ENCODE results near the gene UBXN6. TPM values are rescaled to one million over a fixed set of nuclear protein-coding genes. Genes with fewer than 3 reads are reported as not detected.

The UBXN6 gene
- total and polyA plus RNA-seq, 2 experiments from 2014 or later: 19.1 to 21.6 TPM

- peaks cover 21% of the 10 kb centered on the region; the same call in 1 of the 2 replicates for H3K36me3 ChIP-seq (ENCODE audit: insufficient read depth)
- H3K27me3 Mint-ChIP-seq (ENCODE audit: insufficient read depth, low read depth, poor library complexity): no peaks in the 10 kb centered on the region
- no peak overlapping the region for H3K4me3 Mint-ChIP-seq
- H3K27ac Mint-ChIP-seq: no peak overlapping the region
- TF ChIP-seq ZNF331 (CRISPR knock-in tag; IDR thresholded peaks at IDR 0.05; ENCODE audit: low read depth) (no peak), EZH2phosphoT487 (IDR thresholded peaks at IDR 0.05; ENCODE audit: unreplicated experiment) (no peak), ZNF114 (CRISPR knock-in tag; IDR thresholded peaks at IDR 0.05) (no peak), CREB1 (CRISPR knock-in tag; IDR thresholded peaks at IDR 0.05; ENCODE audit: low read depth) (no peak), POLR2AphosphoS5 (IDR thresholded peaks at IDR 0.05; ENCODE audit: low read depth) (no peak), STAT1 (IDR thresholded peaks at IDR 0.05; ENCODE audit: unreplicated experiment) (no peak)
- TF ChIP-seq, protein P1, sequence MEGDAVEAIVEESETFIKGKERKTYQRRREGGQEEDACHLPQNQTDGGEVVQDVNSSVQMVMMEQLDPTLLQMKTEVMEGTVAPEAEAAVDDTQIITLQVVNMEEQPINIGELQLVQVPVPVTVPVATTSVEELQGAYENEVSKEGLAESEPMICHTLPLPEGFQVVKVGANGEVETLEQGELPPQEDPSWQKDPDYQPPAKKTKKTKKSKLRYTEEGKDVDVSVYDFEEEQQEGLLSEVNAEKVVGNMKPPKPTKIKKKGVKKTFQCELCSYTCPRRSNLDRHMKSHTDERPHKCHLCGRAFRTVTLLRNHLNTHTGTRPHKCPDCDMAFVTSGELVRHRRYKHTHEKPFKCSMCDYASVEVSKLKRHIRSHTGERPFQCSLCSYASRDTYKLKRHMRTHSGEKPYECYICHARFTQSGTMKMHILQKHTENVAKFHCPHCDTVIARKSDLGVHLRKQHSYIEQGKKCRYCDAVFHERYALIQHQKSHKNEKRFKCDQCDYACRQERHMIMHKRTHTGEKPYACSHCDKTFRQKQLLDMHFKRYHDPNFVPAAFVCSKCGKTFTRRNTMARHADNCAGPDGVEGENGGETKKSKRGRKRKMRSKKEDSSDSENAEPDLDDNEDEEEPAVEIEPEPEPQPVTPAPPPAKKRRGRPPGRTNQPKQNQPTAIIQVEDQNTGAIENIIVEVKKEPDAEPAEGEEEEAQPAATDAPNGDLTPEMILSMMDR (conservative IDR thresholded peaks at IDR 0.05; ENCODE audit: low read depth in 2 of 2): no peak
- TF ChIP-seq, protein P2, sequence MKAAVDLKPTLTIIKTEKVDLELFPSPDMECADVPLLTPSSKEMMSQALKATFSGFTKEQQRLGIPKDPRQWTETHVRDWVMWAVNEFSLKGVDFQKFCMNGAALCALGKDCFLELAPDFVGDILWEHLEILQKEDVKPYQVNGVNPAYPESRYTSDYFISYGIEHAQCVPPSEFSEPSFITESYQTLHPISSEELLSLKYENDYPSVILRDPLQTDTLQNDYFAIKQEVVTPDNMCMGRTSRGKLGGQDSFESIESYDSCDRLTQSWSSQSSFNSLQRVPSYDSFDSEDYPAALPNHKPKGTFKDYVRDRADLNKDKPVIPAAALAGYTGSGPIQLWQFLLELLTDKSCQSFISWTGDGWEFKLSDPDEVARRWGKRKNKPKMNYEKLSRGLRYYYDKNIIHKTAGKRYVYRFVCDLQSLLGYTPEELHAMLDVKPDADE (IDR thresholded peaks at IDR 0.05): no peak
- TF ChIP-seq, protein P3, sequence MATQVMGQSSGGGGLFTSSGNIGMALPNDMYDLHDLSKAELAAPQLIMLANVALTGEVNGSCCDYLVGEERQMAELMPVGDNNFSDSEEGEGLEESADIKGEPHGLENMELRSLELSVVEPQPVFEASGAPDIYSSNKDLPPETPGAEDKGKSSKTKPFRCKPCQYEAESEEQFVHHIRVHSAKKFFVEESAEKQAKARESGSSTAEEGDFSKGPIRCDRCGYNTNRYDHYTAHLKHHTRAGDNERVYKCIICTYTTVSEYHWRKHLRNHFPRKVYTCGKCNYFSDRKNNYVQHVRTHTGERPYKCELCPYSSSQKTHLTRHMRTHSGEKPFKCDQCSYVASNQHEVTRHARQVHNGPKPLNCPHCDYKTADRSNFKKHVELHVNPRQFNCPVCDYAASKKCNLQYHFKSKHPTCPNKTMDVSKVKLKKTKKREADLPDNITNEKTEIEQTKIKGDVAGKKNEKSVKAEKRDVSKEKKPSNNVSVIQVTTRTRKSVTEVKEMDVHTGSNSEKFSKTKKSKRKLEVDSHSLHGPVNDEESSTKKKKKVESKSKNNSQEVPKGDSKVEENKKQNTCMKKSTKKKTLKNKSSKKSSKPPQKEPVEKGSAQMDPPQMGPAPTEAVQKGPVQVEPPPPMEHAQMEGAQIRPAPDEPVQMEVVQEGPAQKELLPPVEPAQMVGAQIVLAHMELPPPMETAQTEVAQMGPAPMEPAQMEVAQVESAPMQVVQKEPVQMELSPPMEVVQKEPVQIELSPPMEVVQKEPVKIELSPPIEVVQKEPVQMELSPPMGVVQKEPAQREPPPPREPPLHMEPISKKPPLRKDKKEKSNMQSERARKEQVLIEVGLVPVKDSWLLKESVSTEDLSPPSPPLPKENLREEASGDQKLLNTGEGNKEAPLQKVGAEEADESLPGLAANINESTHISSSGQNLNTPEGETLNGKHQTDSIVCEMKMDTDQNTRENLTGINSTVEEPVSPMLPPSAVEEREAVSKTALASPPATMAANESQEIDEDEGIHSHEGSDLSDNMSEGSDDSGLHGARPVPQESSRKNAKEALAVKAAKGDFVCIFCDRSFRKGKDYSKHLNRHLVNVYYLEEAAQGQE (IDR thresholded peaks at IDR 0.05; ENCODE audit: unreplicated experiment): no peak
- TF ChIP-seq, protein P4, sequence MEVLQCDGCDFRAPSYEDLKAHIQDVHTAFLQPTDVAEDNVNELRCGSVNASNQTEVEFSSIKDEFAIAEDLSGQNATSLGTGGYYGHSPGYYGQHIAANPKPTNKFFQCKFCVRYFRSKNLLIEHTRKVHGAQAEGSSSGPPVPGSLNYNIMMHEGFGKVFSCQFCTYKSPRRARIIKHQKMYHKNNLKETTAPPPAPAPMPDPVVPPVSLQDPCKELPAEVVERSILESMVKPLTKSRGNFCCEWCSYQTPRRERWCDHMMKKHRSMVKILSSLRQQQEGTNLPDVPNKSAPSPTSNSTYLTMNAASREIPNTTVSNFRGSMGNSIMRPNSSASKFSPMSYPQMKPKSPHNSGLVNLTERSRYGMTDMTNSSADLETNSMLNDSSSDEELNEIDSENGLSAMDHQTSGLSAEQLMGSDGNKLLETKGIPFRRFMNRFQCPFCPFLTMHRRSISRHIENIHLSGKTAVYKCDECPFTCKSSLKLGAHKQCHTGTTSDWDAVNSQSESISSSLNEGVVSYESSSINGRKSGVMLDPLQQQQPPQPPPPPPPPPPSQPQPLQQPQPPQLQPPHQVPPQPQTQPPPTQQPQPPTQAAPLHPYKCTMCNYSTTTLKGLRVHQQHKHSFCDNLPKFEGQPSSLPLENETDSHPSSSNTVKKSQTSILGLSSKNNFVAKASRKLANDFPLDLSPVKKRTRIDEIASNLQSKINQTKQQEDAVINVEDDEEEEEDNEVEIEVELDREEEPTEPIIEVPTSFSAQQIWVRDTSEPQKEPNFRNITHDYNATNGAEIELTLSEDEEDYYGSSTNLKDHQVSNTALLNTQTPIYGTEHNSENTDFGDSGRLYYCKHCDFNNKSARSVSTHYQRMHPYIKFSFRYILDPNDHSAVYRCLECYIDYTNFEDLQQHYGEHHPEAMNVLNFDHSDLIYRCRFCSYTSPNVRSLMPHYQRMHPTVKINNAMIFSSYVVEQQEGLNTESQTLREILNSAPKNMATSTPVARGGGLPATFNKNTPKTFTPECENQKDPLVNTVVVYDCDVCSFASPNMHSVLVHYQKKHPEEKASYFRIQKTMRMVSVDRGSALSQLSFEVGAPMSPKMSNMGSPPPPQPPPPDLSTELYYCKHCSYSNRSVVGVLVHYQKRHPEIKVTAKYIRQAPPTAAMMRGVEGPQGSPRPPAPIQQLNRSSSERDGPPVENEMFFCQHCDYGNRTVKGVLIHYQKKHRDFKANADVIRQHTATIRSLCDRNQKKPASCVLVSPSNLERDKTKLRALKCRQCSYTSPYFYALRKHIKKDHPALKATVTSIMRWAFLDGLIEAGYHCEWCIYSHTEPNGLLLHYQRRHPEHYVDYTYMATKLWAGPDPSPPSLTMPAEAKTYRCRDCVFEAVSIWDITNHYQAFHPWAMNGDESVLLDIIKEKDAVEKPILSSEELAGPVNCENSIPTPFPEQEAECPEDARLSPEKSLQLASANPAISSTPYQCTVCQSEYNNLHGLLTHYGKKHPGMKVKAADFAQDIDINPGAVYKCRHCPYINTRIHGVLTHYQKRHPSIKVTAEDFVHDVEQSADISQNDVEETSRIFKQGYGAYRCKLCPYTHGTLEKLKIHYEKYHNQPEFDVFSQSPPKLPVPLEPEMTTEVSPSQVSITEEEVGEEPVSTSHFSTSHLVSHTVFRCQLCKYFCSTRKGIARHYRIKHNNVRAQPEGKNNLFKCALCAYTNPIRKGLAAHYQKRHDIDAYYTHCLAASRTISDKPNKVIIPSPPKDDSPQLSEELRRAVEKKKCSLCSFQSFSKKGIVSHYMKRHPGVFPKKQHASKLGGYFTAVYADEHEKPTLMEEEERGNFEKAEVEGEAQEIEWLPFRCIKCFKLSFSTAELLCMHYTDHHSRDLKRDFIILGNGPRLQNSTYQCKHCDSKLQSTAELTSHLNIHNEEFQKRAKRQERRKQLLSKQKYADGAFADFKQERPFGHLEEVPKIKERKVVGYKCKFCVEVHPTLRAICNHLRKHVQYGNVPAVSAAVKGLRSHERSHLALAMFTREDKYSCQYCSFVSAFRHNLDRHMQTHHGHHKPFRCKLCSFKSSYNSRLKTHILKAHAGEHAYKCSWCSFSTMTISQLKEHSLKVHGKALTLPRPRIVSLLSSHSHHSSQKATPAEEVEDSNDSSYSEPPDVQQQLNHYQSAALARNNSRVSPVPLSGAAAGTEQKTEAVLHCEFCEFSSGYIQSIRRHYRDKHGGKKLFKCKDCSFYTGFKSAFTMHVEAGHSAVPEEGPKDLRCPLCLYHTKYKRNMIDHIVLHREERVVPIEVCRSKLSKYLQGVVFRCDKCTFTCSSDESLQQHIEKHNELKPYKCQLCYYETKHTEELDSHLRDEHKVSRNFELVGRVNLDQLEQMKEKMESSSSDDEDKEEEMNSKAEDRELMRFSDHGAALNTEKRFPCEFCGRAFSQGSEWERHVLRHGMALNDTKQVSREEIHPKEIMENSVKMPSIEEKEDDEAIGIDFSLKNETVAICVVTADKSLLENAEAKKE (CRISPR knock-in tag; IDR thresholded peaks at IDR 0.05): no peak
- no peaks in the 10 kb centered on the region for H3K27me3 ChIP-seq (ENCODE audit: insufficient read depth)
- no peak for DNase-seq (ENCODE audit: low spot score)
- H3F3A ChIP-seq (replicated peaks; ENCODE audit: low read depth): 0 out of 2 replicates have a peak, but pooled peaks cover 9% of the 10 kb centered on the region
- H3K9me2 ChIP-seq (ENCODE audit: insufficient read depth): no peaks in the 10 kb centered on the region
- H3K4me1 ChIP-seq (ENCODE audit: insufficient read depth): no peaks in the 10 kb centered on the region
- no peak overlapping the region for H3K4me2 ChIP-seq
- no peak overlapping the region for H2AFZ ChIP-seq
- H3K27ac ChIP-seq (ENCODE audit: low read depth): no peak overlapping the region
- H3K36me3 Mint-ChIP-seq (ENCODE audit: low read depth): peaks cover 35% of the 10 kb centered on the region
- no peaks in the 10 kb centered on the region for H3K4me1 Mint-ChIP-seq
- H3K9me3 Mint-ChIP-seq: no peaks in the 10 kb centered on the region
- H3K4me3 ChIP-seq: no peak overlapping the region
- ATAC-seq: no peak
- no peaks in the 10 kb centered on the region for H3K79me2 ChIP-seq (replicated peaks; ENCODE audit: insufficient read depth)
- H4K20me1 ChIP-seq (replicated peaks; ENCODE audit: insufficient read depth): no peaks in the 10 kb centered on the region; the same call in 1 of the 2 replicates
Observed at GRCh38 chr19:4493929-4494690, 36.5 kb upstream of the UBXN6 start.
